H1 (cell line): ENCODE results near the gene RASD1.

Experiments
- BCL11A ChIP-seq, 2 experiments: IDR thresholded peaks; one replicate each; pipeline ENCODE4 v1.6.1; 2011; ENCODE audit warnings: low read depth in 2 of 2, low read length in 2 of 2, mild to moderate bottlenecking in 2 of 2
- CBX5 ChIP-seq: fragments of 300-800, 300-1000 bp; sonication (generic); IDR thresholded peaks from 2 replicates; pipeline ENCODE4 v1.7.1; 2016; ENCODE audit warnings: antibody characterized with exemption, low read length, low read depth
- JUN ChIP-seq: IDR thresholded peaks from 2 replicates; pipeline ENCODE4 v1.6.1; 2011; ENCODE audit warnings: low read depth, mild to moderate bottlenecking, improper control_type of control experiment, low read length
- KDM1A ChIP-seq: fragments of 200-600, 300-600 bp; sonication (generic); IDR thresholded peaks from 2 replicates; pipeline ENCODE4 v1.7.1; 2016; ENCODE audit warnings: mild to moderate bottlenecking, low read length, borderline replicate concordance
- POLR2A ChIP-seq, 2 experiments: IDR thresholded peaks; 1 replicate in 1 of 2; 2 replicates in 1 of 2; pipeline ENCODE4 v1.6.1; 2011; ENCODE audit warnings: low read depth in 2 of 2, low read length in 2 of 2, mild to moderate bottlenecking in 2 of 2; ENCODE audit errors: control extremely low read depth in 1 of 2
- POLR2AphosphoS5 ChIP-seq: IDR thresholded peaks from 2 replicates; pipeline ENCODE4 v1.6.1; 2011; ENCODE audit warnings: low read depth, low read length
- RXRA ChIP-seq: IDR thresholded peaks from 2 replicates; pipeline ENCODE4 v1.6.1; 2011; ENCODE audit warnings: low read depth, mild to moderate bottlenecking, low read length, moderate library complexity; ENCODE audit not compliant: insufficient read depth
- ZNF274 ChIP-seq: IDR thresholded peaks from 2 replicates; pipeline ENCODE4 v1.7.0; 2012; ENCODE audit warnings: low read length, borderline replicate concordance; ENCODE audit errors: extremely low read depth
- TF ChIP-seq, protein P1 (sequence below), 3 experiments: IDR thresholded peaks; 1 replicate in 2 of 3; 2 replicates in 1 of 3; pipeline versions ENCODE4 v1.5.1 to v1.6.1; 2011; ENCODE audit warnings: low read length in 3 of 3, mild to moderate bottlenecking in 3 of 3, inconsistent platforms in 2 of 3, low read depth in 1 of 3, moderate library complexity in 1 of 3; ENCODE audit not compliant: insufficient read depth in 1 of 3; ENCODE audit errors: control extremely low read depth in 1 of 3
- TF ChIP-seq, protein P2 (sequence below): IDR thresholded peaks from 2 replicates; pipeline ENCODE4 v1.6.1; 2012; ENCODE audit warnings: inconsistent platforms

DNA sequence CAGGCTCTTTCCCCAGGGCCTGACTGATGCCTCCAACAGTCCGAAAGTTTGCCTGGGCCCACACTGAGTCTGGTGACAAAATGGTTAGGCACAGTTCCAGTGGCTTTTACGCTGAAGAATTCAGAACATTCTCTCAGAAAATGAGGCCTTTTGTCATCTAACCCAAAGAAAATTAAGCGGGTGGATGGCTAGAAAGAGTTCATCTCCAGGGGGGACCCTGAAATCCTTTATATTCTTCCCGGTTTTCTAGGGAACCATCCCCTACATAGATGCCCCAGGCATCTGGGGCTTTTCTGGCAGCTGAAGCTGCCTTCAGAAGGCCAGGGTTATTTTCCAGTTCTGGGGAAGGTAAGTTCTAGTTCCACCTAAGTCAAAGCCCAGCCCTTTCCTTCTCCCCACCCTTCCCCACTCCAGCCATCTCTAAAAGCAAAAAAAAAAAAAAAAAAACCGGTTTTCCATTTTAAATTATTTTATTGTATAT lies 2.2 kb downstream of the RASD1 start:
- TF ChIP-seq POLR2A (IDR thresholded peaks at IDR 0.05; ENCODE audit: control extremely low read depth in 1 of 2, low read depth in 2 of 2, low read length in 2 of 2) (no peak; a peak in 1 of 3 replicates), JUN (no peak), POLR2AphosphoS5 (no peak), ZNF274 (no peak), BCL11A (IDR thresholded peaks at IDR 0.05; ENCODE audit: low read depth in 2 of 2, low read length in 2 of 2) (no peak), CBX5 (no peak), KDM1A (no peak), RXRA (no peak)
- TF ChIP-seq, protein P1, sequence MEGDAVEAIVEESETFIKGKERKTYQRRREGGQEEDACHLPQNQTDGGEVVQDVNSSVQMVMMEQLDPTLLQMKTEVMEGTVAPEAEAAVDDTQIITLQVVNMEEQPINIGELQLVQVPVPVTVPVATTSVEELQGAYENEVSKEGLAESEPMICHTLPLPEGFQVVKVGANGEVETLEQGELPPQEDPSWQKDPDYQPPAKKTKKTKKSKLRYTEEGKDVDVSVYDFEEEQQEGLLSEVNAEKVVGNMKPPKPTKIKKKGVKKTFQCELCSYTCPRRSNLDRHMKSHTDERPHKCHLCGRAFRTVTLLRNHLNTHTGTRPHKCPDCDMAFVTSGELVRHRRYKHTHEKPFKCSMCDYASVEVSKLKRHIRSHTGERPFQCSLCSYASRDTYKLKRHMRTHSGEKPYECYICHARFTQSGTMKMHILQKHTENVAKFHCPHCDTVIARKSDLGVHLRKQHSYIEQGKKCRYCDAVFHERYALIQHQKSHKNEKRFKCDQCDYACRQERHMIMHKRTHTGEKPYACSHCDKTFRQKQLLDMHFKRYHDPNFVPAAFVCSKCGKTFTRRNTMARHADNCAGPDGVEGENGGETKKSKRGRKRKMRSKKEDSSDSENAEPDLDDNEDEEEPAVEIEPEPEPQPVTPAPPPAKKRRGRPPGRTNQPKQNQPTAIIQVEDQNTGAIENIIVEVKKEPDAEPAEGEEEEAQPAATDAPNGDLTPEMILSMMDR (IDR thresholded peaks at IDR 0.05; ENCODE audit: control extremely low read depth in 1 of 3, insufficient read depth in 1 of 3, low read depth in 1 of 3, low read length in 3 of 3): no peak
- TF ChIP-seq, protein P2, sequence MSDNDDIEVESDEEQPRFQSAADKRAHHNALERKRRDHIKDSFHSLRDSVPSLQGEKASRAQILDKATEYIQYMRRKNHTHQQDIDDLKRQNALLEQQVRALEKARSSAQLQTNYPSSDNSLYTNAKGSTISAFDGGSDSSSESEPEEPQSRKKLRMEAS: no peak
